SW480 (cell line): ENCODE measurements around the gene INTS11.

ENCODE experiments used
- DNase-seq: peaks from one replicate; pipeline ENCODE4 v3.0.0-alpha.2; 2016; ENCODE audit warnings: low spot score

INTS11 gene

GRCh38 chr1:1262758-1263157, 61.7 kb downstream of the INTS11 start:
- DNase-seq = no peak

- DNase-seq = no peak
Measured at GRCh38 chr1:1262071-1262470, 62.4 kb downstream of the INTS11 start.
